HepG2 (cell line): ENCODE measurements around the gene LRRC72. TPM values are rescaled to one million over a fixed set of nuclear protein-coding genes. Genes with fewer than 3 reads are reported as not detected.

Experiments
- ATAC-seq: fragments of 200-7000 bp; cut with Tn5 transposase; 3 replicates; pipeline ENCODE4 v1.9.1; 2020; ENCODE audit warnings: mild to moderate bottlenecking, moderate library complexity
- BruUV-seq: library from RNA; stranded (reverse); fragments of 400-500 nt; replicated peaks from 2 replicates; lab custom pipeline; 2021; lab: Mats Ljungman, UMichigan
- CTCF ChIA-PET: fragments of 300-600 bp; formaldehyde crosslinking; extraction: SDS; loops from one replicate; lab custom pipeline; 2021; ENCODE audit warnings: low total read pairs, inconsistent platforms, low intra/inter-chr PET ratio; lab: Yijun Ruan, JAX
- POLR2A ChIA-PET: fragments of 350-600 bp; sonication (Branson Sonifier 250); formaldehyde crosslinking; loops from one replicate; lab custom pipeline; 2020; ENCODE audit warnings: antibody characterized with exemption, inconsistent platforms; lab: Yijun Ruan, JAX
- DNase-seq: peaks from one replicate; pipeline ENCODE4 v3.0.0-alpha.2; 2015; ENCODE audit warnings: low spot score
- FAIRE-seq: peaks from 3 replicates; lab custom pipeline; 2011; peaks lifted over from hg19 to GRCh38; lab: Jason Lieb, UNC
- H2AFZ ChIP-seq: one replicate; pipeline ENCODE4 v1.6.1; 2011; ENCODE audit warnings: low read length, inconsistent platforms
- H3K27ac ChIP-seq: fragments of 300-600 bp; 3 replicates; pipeline ENCODE4 v1.8.0; 2011; ENCODE audit warnings: mixed run types, mild to moderate bottlenecking, mixed read lengths, low read length, inconsistent platforms; ENCODE audit not compliant: insufficient read depth; ENCODE audit errors: extremely low read length
- H3K27me3 ChIP-seq, 2 experiments: fragments of 200-600 bp in 1 of 2; 2 replicates in 1 of 2; 3 replicates in 1 of 2; pipeline versions ENCODE4 v1.6.0 to v1.8.0; 2011; ENCODE audit warnings: low read length in 2 of 2, mild to moderate bottlenecking in 2 of 2, moderate library complexity in 2 of 2, inconsistent platforms in 1 of 2; ENCODE audit not compliant: insufficient read depth in 2 of 2, control insufficient read depth in 1 of 2
- H3K36me3 ChIP-seq, 2 experiments: fragments of 200-600 bp in 1 of 2; replicated peaks in 1 of 2; 2 replicates in 1 of 2; 3 replicates in 1 of 2; pipeline versions ENCODE4 v1.5.1 to v1.8.0; 2011; ENCODE audit warnings: low read length in 2 of 2, inconsistent platforms in 1 of 2; ENCODE audit not compliant: insufficient read depth in 2 of 2, control insufficient read depth in 1 of 2
- H3K4me1 ChIP-seq: 2 replicates; pipeline ENCODE4 v1.5.1; 2012; ENCODE audit warnings: low read length, inconsistent platforms; ENCODE audit not compliant: insufficient read depth
- H3K4me2 ChIP-seq: 2 replicates; pipeline ENCODE4 v1.6.0; 2011; ENCODE audit warnings: low read depth, low read length, inconsistent platforms
- H3K4me3 ChIP-seq, 3 experiments: fragments of 200-600 bp in 1 of 3; sonication (generic), shearing (Covaris generic) in 1 of 3; replicated peaks in 1 of 3; 2 replicates each; pipeline ENCODE4 v1.5.1; 2011 to 2016; ENCODE audit warnings: low read length in 3 of 3, inconsistent platforms in 2 of 3, low read depth in 2 of 3, mild to moderate bottlenecking in 2 of 3, control low read depth in 1 of 3, mixed read lengths in 1 of 3; ENCODE audit not compliant: insufficient read depth in 1 of 3
- H3K79me2 ChIP-seq: one replicate; pipeline ENCODE4 v1.6.1; 2011; ENCODE audit warnings: low read length, inconsistent platforms; ENCODE audit not compliant: insufficient read depth
- H3K9ac ChIP-seq: 2 replicates; pipeline ENCODE4 v1.6.0; 2011; ENCODE audit warnings: mild to moderate bottlenecking, low read depth, low read length, inconsistent platforms; ENCODE audit not compliant: insufficient read depth
- H3K9me3 ChIP-seq: 2 replicates; pipeline ENCODE4 v1.5.1; 2012; ENCODE audit warnings: mild to moderate bottlenecking, low read length
- H4K20me1 ChIP-seq: 2 replicates; pipeline ENCODE4 v1.6.0; 2011; ENCODE audit warnings: inconsistent platforms, mild to moderate bottlenecking, low read length, moderate library complexity; ENCODE audit not compliant: insufficient read depth
- ISX ChIP-seq: sonication (generic); formaldehyde crosslinking; conservative IDR thresholded peaks from 2 replicates; pipeline ENCODE4 v1.5.0; 2020; ENCODE audit warnings: missing genetic modification reagents
- REXO4 ChIP-seq: sonication (generic); formaldehyde crosslinking; IDR thresholded peaks from 2 replicates; pipeline ENCODE4 v1.8.0; 2022; ENCODE audit warnings: missing genetic modification reagents, mild to moderate bottlenecking, borderline replicate concordance
- RFXANK ChIP-seq: IDR thresholded peaks from 2 replicates; pipeline ENCODE4 v1.6.1; 2016
- SNAPC4 ChIP-seq: sonication (generic); formaldehyde crosslinking; IDR thresholded peaks from 2 replicates; pipeline ENCODE4 v1.4.0; 2020; ENCODE audit warnings: mild to moderate bottlenecking, missing genetic modification reagents
- TCF7L2 ChIP-seq: IDR thresholded peaks from 2 replicates; pipeline ENCODE4 v1.6.1; 2011; ENCODE audit warnings: mild to moderate bottlenecking, low read depth, low read length, moderate library complexity
- ZIK1 ChIP-seq: sonication (generic); formaldehyde crosslinking; IDR thresholded peaks from 2 replicates; pipeline ENCODE4 v1.5.0; 2020; ENCODE audit warnings: mild to moderate bottlenecking, low read depth, missing genetic modification reagents, borderline replicate concordance
- ZNF17 ChIP-seq: sonication (generic); formaldehyde crosslinking; IDR thresholded peaks from 2 replicates; pipeline ENCODE4 v1.5.0; 2020; ENCODE audit warnings: mild to moderate bottlenecking, missing genetic modification reagents
- ZNF337 ChIP-seq: sonication (generic); formaldehyde crosslinking; IDR thresholded peaks from 2 replicates; pipeline ENCODE4 v1.5.1; 2020; ENCODE audit warnings: missing genetic modification reagents, low read depth, mild to moderate bottlenecking, borderline replicate concordance
- ZNF44 ChIP-seq: sonication (generic); formaldehyde crosslinking; IDR thresholded peaks from 2 replicates; pipeline ENCODE4 v1.5.1; 2020; ENCODE audit warnings: mild to moderate bottlenecking, missing genetic modification reagents
- ZNF746 ChIP-seq: sonication (generic); formaldehyde crosslinking; IDR thresholded peaks from 2 replicates; pipeline ENCODE4 v1.8.0; 2022; ENCODE audit warnings: mild to moderate bottlenecking, missing genetic modification reagents
- ZNF761 ChIP-seq: sonication (generic); formaldehyde crosslinking; conservative IDR thresholded peaks from 2 replicates; pipeline ENCODE4 v1.4.0; 2020; ENCODE audit warnings: mild to moderate bottlenecking, missing genetic modification reagents
- ZNF776 ChIP-seq: sonication (generic); formaldehyde crosslinking; IDR thresholded peaks from 2 replicates; pipeline ENCODE4 v1.4.0; 2020; ENCODE audit warnings: mild to moderate bottlenecking, missing genetic modification reagents
- ZSCAN20 ChIP-seq: sonication (generic); formaldehyde crosslinking; IDR thresholded peaks from 2 replicates; pipeline ENCODE4 v1.4.0; 2020; ENCODE audit warnings: missing genetic modification reagents, mild to moderate bottlenecking, borderline replicate concordance
- WGBS: methylation state at CpG from one replicate; pipeline ENCODE4 v1.1.6; 2017; ENCODE audit warnings: low lambda C conversion rate; 5-methylcytosine and 5-hydroxymethylcytosine counted together
- in situ Hi-C: cut with HindIII; loops from 2 replicates; pipeline ENCODE4 v1.10.0; 2017; ENCODE audit warnings: low pct_unique_long_range_greater_than_20kb; ENCODE audit not compliant: extremely low pct_ligation_motif_present
- intact Hi-C: fragments of 100-400 bp; cut with micrococcal nuclease; formaldehyde crosslinking; loops from one replicate; pipeline ENCODE4 v1.10.0; 2022; ENCODE audit not compliant: unreplicated experiment
- polyA plus RNA-seq, 8 experiments: library from polyadenylated mRNA; depleted of rRNA in 3 of 8; stranded (reverse) in 7 of 8; unstranded in 1 of 8; fragments of >200 nt; fragmentation: Illumina TruSeq in 4 of 8; extraction: Trizol in 4 of 8; gene quantifications; 2 replicates each; pipeline versions ENCODE4 v1.2.1 to v1.2.3, GENCODE V29; 2011 to 2016; ENCODE audit warnings: low read depth in 4 of 8, missing spikeins in 1 of 8, mixed read lengths in 1 of 8; ENCODE audit not compliant: insufficient read depth in 1 of 8
- total RNA-seq, 5 experiments: library from RNA; depleted of rRNA; stranded (reverse); fragments of >200 nt; fragmentation: Illumina TruSeq; extraction: Trizol; gene quantifications; 2 replicates each; pipeline ENCODE4 v1.2.3, GENCODE V29; 2016; ENCODE audit warnings: low read depth in 1 of 5
- TF ChIP-seq, protein P1 (sequence below): sonication (generic); formaldehyde crosslinking; IDR thresholded peaks from 2 replicates; pipeline ENCODE4 v1.8.0; 2022; ENCODE audit warnings: low read depth, missing genetic modification reagents
- TF ChIP-seq, protein P2 (sequence below): IDR thresholded peaks from 2 replicates; pipeline ENCODE4 v1.6.1; 2016; ENCODE audit warnings: mild to moderate bottlenecking, missing biosample characterization, missing genetic modification reagents

LRRC72 gene
- total and polyA plus RNA-seq, 2 of the 13 experiments (the other 11 are each of a cell fraction or from before 2014, with no cell fraction given): not detected

DNA sequence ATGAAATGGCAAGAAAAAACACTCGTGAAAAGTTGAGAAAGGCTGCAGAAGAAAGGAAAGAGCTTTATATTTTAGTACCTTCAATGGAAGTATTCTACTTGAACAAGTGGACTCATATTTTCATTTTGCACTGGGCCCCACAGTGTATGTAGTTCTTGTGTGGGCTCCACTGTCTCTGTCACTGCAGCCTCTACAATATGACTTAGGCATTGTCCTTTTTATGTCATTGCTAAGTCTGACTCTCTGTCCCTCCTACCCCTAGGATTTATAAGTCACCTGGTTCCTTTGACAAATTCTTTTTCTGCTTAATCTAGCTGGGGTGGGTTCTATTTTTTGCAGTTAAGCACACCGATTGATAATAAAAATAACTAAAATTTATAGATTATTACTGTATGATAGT is 33.4 kb upstream of the LRRC72 start:
- POLR2A ChIA-PET: no interaction called here
- intact Hi-C loops: loop anchor here (5.0 kb wide), 1 partner anchor 71 kb away; the partner anchor contains the start of gene CRPPA

DNA sequence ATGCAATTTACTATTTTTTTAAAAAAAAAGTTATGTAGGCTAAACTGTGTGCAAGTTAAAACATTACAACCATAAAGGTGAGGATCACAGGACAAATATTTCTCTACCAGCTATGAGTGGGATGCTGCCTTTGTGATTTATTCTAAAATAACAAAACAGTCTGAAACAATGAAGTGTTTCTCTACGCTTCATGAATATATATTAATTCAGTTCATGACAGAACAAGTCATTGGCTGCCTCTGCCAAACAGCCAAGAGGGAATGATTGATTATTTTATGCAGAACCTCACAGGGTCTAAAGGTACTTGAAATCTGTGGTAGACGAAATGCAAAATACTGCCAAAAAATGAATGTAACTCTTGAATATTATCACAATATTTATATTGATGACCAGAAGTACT is 32.1 kb upstream of the LRRC72 start:
- Histone ChIP-seq H3K27ac (no peak overlapping the region), H3K4me2 (no peak overlapping the region), H3K27me3 (no peaks in the 10 kb centered on the region), H2AFZ (no peak overlapping the region), H3K9me3 (no peaks in the 10 kb centered on the region), H3K9ac (no peak overlapping the region), H3K79me2 (no peaks in the 10 kb centered on the region), H4K20me1 (no peaks in the 10 kb centered on the region), H3K4me1 (peaks cover 43% of the 10 kb centered on the region), H3K36me3 (no peaks in the 10 kb centered on the region), H3K4me3 (no peak overlapping the region)
- in situ Hi-C loops (no loop called here), intact Hi-C loops (loop anchor here (5.0 kb wide), 1 partner anchor 72 kb away; the partner anchor contains the start of gene CRPPA)
- no TSS peak for BruUV-seq
- FAIRE-seq (no peak), ATAC-seq (no peak), DNase-seq (no peak)
- CTCF ChIA-PET: no interaction called here
- WGBS: 88% methylated on average over 2 of the region's 2 CpGs
- POLR2A ChIA-PET: no interaction called here
- no peak for TF ChIP-seq ISX (CRISPR knock-in tag)
- TF ChIP-seq SNAPC4 (CRISPR knock-in tag): no peak
- no peak for TF ChIP-seq ZIK1 (CRISPR knock-in tag)
- TF ChIP-seq ZNF337: no peak
- no peak for TF ChIP-seq ZNF746
- TF ChIP-seq ZNF761 (CRISPR knock-in tag): no peak
- TF ChIP-seq REXO4 (CRISPR knock-in tag): no peak
- TF ChIP-seq ZNF17 (CRISPR knock-in tag): no peak

More for the DNA sequence above, 33.4 kb upstream of the LRRC72 start:
- H2AFZ ChIP-seq: no peak overlapping the region
- BruUV-seq: no TSS peak
- H4K20me1 ChIP-seq: no peaks in the 10 kb centered on the region
- no peak for ATAC-seq
- WGBS: 72% methylated on average over 2 of the region's 2 CpGs
- H3K4me2 ChIP-seq: no peak overlapping the region
- no peaks in the 10 kb centered on the region for H3K27me3 ChIP-seq
- CTCF ChIA-PET: no interaction called here
- DNase-seq: no peak
- in situ Hi-C loops: no loop called here
- H3K79me2 ChIP-seq: no peaks in the 10 kb centered on the region
- peaks cover 43% of the 10 kb centered on the region for H3K4me1 ChIP-seq
- no peaks in the 10 kb centered on the region for H3K36me3 ChIP-seq
- H3K4me3 ChIP-seq: no peak overlapping the region
- no peak for FAIRE-seq
- no peak overlapping the region for H3K27ac ChIP-seq
- H3K9ac ChIP-seq: no peak overlapping the region
- TF ChIP-seq ZNF44 (CRISPR knock-in tag): no peak
- TF ChIP-seq TCF7L2: no peak
- no peak for TF ChIP-seq ZNF776 (CRISPR knock-in tag)
- TF ChIP-seq, protein P1, sequence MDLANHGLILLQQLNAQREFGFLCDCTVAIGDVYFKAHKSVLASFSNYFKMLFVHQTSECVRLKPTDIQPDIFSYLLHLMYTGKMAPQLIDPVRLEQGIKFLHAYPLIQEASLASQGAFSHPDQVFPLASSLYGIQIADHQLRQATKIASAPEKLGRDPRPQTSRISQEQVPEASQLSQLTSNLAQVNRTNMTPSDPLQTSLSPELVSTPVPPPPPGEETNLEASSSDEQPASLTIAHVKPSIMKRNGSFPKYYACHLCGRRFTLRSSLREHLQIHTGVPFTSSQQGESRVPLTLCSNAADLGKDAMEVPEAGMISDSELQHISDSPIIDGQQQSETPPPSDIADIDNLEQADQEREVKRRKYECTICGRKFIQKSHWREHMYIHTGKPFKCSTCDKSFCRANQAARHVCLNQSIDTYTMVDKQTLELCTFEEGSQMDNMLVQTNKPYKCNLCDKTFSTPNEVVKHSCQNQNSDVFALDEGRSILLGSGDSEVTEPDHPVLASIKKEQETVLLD (CRISPR knock-in tag): no peak
- no peak for TF ChIP-seq ZSCAN20
- TF ChIP-seq, protein P2, sequence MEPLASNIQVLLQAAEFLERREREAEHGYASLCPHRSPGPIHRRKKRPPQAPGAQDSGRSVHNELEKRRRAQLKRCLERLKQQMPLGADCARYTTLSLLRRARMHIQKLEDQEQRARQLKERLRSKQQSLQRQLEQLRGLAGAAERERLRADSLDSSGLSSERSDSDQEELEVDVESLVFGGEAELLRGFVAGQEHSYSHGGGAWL (CRISPR knock-in tag): no peak
- no peak for TF ChIP-seq RFXANK (CRISPR knock-in tag)
- TF ChIP-seq, all 625 proteins: peak for 0
- no peaks in the 10 kb centered on the region for H3K9me3 ChIP-seq
